ENCODE results near the gene SDCCAG8.

Gene SDCCAG8

DNA sequence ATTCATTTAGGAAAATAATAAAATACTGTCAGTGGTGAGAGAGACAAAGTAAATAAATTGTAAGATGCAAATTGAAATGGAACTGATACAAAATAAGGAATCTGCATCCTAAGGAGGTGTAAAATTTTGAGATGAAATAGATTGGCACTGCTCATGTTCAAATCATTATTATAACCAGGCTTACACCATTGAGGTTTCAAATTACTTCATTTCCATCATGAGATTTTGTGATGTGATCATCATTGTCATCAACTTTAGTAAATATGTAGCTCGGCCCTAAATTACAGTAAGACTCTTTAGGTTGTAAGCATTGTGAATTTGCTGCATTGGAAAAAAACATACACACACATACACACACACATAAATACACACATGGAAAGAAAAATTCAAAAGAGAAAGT, 123.4 kb downstream of the SDCCAG8 start:
- no peak for DNase-seq (ENCODE audit: low read depth in 1 of 2, low spot score in 1 of 2)

DNA sequence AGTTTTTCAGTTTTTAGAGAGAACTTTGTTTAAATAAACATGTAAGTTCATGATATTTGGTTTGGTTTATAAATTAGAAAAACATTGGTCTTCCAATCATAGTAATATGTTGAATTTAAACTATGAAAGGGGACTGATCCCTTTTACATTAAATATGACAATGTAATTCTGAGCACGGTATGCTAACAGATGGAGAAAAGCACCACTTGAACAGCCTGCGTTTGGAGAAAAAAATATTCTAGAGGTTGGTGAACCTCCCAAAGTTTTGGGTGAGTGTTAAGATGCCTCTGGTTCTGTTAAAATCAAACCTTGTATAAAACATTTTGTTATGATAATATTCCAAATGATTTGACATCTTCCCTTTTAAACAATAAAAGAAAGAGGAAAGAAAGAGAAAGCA, 123.9 kb downstream of the SDCCAG8 start:
- no peak for DNase-seq (ENCODE audit: low read depth in 1 of 2, low spot score in 1 of 2)

DNA sequence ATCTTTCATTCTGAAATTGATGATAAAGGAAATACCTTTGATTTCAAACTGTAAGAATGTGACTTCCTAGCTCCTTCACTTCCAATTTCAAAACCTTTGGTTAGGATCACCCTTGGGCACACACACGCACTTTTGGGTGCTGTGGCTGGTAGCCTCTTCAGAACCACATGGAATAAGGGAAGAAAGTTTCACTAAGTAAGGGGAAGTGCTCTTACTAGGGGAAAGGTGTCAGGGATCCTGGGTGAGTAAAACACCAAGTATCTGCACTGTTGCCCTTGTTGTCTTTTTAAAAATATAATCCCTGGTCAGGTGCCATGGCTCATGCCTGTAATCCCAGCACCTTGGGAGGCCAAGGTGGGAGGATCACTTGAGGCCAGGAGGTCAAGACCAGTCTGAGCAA, 132.4 kb downstream of the SDCCAG8 start:
- no peak for DNase-seq (ENCODE audit: low read depth in 1 of 2, low spot score in 1 of 2)

- DNase-seq (ENCODE audit: low read depth in 1 of 2, low spot score in 1 of 2), result no peak
These were observed 134.4 kb downstream of the SDCCAG8 start for GRCh38 chr1:243390162-243390791.

DNA sequence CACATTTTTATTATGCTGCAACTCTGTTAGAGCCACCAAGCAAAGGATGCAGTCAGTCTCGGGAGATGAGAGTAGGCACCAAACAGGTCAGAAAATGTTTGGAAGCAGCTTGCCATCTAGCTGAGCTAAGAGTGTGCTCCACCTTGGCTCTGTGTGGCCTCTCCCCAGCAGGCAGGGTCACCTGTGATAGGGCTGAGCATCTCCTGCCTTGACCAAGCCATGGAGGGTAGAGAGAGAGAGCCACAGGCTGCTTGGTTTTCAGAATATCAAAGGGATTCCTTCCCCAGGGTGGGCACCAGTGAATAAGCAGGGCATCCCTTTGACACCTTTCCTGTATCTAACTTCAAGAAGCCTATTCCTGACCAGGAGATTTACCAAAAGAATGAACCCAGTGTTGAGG, 135.5 kb downstream of the SDCCAG8 start:
- DNase-seq (ENCODE audit: low read depth in 1 of 2, low spot score in 1 of 2), result no peak

- no peak for DNase-seq (ENCODE audit: low read depth in 1 of 2, low spot score in 1 of 2)
These were observed 137.3 kb downstream of the SDCCAG8 start for GRCh38 chr1:243393096-243393495.

GRCh38 chr1:243394066-243394465, 138.2 kb downstream of the SDCCAG8 start:
- DNase-seq (ENCODE audit: low read depth in 1 of 2, low spot score in 1 of 2), result no peak

DNA sequence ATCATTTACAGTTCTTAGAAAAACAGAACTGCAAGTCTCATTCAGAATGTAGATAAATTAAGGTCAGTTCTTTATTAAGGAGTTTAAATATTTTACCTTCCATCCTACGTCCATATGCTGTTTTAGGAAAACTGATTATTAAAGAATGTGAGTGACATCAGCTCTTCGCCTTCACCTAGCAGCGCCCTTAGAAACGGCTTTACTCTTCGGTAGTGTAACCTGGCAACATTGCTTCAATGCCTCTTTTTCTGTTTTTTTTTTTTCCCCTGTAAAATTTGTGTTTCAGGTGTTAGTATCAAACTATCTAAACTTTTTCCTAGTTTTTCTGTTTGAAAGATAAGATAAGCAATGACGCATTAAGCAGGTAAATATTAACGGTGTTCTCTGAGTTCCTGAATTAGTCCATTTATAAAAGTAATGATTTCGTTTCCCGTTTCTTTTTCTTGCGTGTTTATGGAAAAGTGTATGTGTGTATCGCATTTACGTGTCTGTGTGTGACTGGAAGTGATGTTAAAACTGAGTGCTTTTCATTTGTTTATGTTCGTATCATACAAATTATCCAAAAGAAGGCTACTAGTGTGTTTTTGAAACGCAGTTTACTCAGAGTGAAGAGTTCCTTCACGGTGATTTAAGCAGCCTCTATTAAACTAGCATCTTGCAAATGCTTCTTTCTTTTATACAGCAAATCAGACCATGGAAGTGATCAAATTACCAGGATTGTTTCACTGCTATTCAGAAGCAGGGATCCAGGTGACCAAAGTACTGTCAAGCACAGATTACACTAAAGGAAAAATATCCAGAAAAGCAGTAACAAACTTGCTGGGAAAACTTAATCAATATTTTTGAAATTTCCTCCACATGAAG, 139.0 kb downstream of the SDCCAG8 start:
- no peak for DNase-seq (ENCODE audit: low read depth in 1 of 2, low spot score in 1 of 2)

- DNase-seq (ENCODE audit: low read depth in 1 of 2, low spot score in 1 of 2), result no peak
These were observed 140.6 kb downstream of the SDCCAG8 start for GRCh38 chr1:243396424-243396823.

DNA sequence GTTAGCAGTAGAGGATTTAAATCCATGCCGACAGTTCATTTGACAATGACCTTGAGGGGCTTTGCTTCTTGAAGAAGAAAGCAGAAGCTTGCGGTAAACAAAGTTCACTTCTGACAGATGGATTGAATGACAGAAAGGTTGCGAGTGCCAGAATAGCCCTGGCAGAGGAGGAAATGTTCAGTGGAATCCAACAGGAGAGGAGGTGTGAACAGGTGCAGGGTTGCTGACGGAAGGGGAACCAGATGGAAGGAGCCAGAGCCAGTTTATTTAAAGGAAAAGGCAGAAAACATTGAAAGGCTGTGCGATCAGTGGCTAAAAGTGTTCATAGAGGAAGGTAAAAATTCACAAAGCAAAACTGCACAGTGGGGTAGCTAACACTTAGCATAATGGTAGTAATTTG, 141.0 kb downstream of the SDCCAG8 start:
- DNase-seq (ENCODE audit: low read depth in 1 of 2, low spot score in 1 of 2), result no peak

DNA sequence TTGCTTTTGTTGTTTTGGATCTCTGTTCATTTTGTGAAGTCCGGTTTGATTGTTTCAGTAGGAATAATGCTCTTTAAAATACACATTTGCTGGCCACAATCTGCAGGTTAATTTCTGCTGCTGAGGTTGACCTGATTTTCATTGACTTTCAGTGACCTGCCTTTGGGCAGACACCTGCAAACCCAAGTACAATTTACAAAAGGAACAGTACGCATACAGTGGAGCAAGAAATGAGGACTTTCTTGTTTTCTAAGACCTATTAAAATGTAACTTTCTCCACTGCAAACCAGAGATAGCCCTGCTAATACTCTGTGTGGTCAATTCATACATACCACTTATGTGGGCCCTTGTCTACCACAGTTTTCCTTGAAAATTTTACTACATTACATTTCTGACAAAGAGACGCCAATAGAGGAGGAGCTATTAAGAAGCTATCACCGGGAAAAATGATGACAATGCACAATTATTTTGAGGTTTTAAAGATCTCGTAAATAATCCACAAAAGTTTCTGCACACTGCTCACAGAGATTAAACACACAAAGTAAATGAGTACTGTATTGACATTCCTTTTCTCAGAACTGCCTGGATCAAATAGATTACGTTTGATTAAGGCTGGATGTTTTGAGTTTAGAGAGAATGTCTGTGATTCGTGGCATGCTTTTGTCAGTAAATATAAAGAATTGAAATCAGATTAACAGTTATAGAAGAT, 141.9 kb downstream of the SDCCAG8 start:
- no peak for DNase-seq (ENCODE audit: low read depth in 1 of 2, low spot score in 1 of 2)

GRCh38 chr1:243399561-243400155, 143.8 kb downstream of the SDCCAG8 start:
- DNase-seq (ENCODE audit: low read depth in 1 of 2, low spot score in 1 of 2), result no peak

DNA sequence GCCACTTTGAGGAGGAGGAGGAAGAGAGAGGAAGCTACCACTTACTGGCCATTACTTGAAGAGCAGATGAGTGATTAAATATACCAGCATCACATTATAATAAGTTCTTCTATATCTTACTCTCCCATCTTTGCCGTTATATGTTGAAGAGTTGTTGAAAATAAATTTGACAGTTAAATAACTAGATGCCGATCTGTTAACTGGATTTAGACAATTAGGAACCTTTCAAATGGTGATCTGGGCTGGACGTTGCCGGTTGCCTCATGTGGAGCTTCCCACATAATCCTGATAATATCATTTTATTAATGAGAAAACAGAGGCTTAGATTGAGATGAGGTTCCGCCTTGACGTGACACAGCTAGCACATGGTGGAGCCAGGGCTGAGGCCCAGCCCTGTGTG, 147.0 kb downstream of the SDCCAG8 start:
- DNase-seq (ENCODE audit: low read depth in 1 of 2, low spot score in 1 of 2), result no peak

DNA sequence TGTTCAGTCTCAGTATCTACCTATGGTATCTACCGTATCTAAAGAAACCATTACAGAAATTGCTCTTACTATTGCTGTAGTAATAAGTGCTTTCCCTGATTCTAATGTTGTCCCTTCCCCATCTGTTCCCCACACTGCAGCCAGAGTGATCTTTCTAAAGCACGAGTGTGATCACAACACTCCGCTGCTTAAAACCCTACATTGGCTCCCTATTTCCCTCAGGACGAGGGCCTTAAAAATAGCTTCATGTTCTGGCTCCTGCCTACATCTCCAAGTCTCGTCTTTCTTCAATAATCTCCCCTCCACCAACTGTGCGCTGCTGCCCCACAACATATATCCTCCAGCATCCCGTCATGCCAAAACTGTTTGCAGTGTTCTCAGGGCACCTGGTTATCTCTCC, 150.6 kb downstream of the SDCCAG8 start:
- DNase-seq (ENCODE audit: low read depth in 1 of 2, low spot score in 1 of 2), result no peak

GRCh38 chr1:243407284-243408018, 151.6 kb downstream of the SDCCAG8 start:
- DNase-seq (ENCODE audit: low read depth in 1 of 2, low spot score in 1 of 2), result no peak

DNA sequence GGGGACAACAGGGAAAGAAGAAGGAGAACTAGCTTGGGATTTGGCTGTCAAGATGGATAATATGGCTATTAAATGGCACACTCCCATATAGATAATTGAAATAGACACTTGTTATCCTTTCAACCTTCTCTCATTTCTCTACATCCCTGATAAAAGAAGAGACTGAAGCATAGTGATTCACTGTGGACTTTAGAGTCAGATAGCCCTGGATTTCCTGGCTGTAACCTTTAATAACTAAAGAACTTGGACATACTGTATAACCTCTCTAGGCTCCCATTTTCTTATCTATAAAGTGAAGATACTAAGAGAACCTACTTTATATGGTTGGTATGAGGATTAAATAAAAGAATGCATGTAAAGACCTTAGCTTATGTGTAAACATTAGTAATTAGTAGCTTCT, 152.6 kb downstream of the SDCCAG8 start:
- no peak for DNase-seq (ENCODE audit: low read depth in 1 of 2, low spot score in 1 of 2)

DNA sequence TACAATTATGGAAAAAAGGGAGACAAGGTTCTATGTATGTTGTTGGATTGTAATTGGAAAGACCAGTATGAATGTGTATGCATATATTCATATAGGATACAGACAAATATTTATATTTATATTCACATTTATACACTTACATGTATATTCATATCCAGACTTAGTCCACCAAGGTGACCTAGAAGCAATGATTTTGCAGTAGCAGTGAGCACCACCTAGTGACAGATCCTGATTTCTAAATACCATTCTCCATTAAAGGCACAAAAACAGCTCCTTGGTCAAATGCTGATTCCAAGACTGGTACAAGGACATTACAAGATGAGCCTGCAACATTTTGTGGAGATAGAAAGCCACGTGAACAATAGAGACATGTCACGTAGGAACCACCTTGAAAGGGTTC, 153.4 kb downstream of the SDCCAG8 start:
- DNase-seq (ENCODE audit: low read depth in 1 of 2, low spot score in 1 of 2), result no peak

DNA sequence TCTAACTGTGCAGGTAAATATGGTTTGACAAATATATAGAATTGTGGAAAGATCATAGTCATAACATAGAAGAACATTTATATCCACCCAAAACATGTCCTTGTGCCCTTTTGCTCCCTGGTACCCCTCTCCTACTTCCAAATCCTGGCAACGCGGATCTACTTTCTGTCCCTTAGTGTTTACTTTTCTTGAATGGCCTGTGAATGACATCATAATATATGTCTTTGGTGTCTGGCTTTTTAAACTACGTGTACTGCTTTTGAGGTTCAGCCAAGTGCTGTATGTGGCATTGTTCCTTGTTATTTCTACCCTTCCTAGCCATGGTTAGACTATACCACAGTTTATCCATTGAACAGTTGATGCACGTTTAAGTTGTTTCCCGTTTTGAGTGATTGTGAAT, 155.6 kb downstream of the SDCCAG8 start:
- no peak for DNase-seq (ENCODE audit: low read depth in 1 of 2, low spot score in 1 of 2)

GRCh38 chr1:243413431-243414151, 157.8 kb downstream of the SDCCAG8 start:
- no peak for DNase-seq (ENCODE audit: low read depth in 1 of 2, low spot score in 1 of 2)

- no peak for DNase-seq (ENCODE audit: low read depth in 1 of 2, low spot score in 1 of 2)
These were observed 158.3 kb downstream of the SDCCAG8 start for GRCh38 chr1:243414152-243414494.
